ENCODE results near the gene VAMP8. TPM values are rescaled to one million over a fixed set of nuclear protein-coding genes. Genes with fewer than 3 reads are reported as not detected.

The VAMP8 gene
- total and polyA plus RNA-seq, 2 of the 8 experiments (the other 6 are each of a cell fraction or from before 2014, with no cell fraction given) = 34.4 to 69.7 TPM

GRCh38 chr2:85628658-85629057, 51.3 kb downstream of the VAMP8 start (continued):
- no peak for TF ChIP-seq JUN (IDR thresholded peaks at IDR 0.05; ENCODE audit: low read depth, low read length)

Measured in H1 (cell line).